AG04449 (cell line): ENCODE measurements around the gene PIAS1.
"Not testable (repeated sequence)": the region's sequence is repeated elsewhere in the genome, so short reads cannot be mapped to it uniquely, and the experiment has no call there.

Experiments
- CTCF ChIA-PET: fragments of 350-600 bp; formaldehyde crosslinking; extraction: SDS; loops from one replicate; lab custom pipeline; 2021; ENCODE audit warnings: antibody characterized with exemption; lab: Yijun Ruan, JAX
- POLR2A ChIA-PET: fragments of 400-600, 350-600 bp; formaldehyde crosslinking; extraction: SDS; loops from one replicate; lab custom pipeline; 2020; ENCODE audit warnings: antibody characterized with exemption, inconsistent platforms; lab: Yijun Ruan, JAX
- DNase-seq: peaks from one replicate; pipeline ENCODE4 v3.0.0-alpha.2; 2010; ENCODE audit warnings: low read depth, low spot score
- H3K4me3 ChIP-seq: 2 replicates; pipeline ENCODE4 v1.5.1; 2011; ENCODE audit warnings: low read depth, mild to moderate bottlenecking, control low read depth, low read length
- CTCF ChIP-seq: IDR thresholded peaks from one replicate; pipeline ENCODE4 v1.5.1; 2011; ENCODE audit warnings: mild to moderate bottlenecking, moderate library complexity, low read length, control low read depth, inconsistent platforms; ENCODE audit not compliant: insufficient read depth; ENCODE audit errors: missing control alignments

PIAS1 gene

GRCh38 chr15:68210409-68210756, 156.3 kb downstream of the PIAS1 start:
- DNase-seq, result no peak
- H3K4me3 ChIP-seq, result no peak overlapping the region
- CTCF ChIA-PET, result interaction anchor here (0.9 to 3.3 kb wide), 21 partner anchors 9 to 777 kb away, joined by 3 to 40 read pairs (median 5); no protein-coding TSS in a partner anchor
- TF ChIP-seq CTCF, result no peak
- POLR2A ChIA-PET, result no interaction called here

GRCh38 chr15:68210821-68211655, 156.9 kb downstream of the PIAS1 start:
- H3K4me3 ChIP-seq, result no peak overlapping the region
- no peak for DNase-seq
- ChIA-PET CTCF (interaction anchor here (0.8 to 3.3 kb wide), 25 partner anchors 9 to 778 kb away, joined by 3 to 40 read pairs (median 5); no protein-coding TSS in a partner anchor), POLR2A (no interaction called here)
- TF ChIP-seq CTCF, result peak; percentile 96

- no peak for DNase-seq
- ChIA-PET CTCF (interaction anchor here (0.6 to 3.3 kb wide), 13 partner anchors 8 to 371 kb away, joined by 3 to 40 read pairs (median 6); no protein-coding TSS in a partner anchor), POLR2A (no interaction called here)
- TF ChIP-seq CTCF, result no peak
- H3K4me3 ChIP-seq, result no peak overlapping the region
These were observed 157.7 kb downstream of the PIAS1 start for GRCh38 chr15:68211656-68212320.

- DNase-seq, H3K4me3 ChIP-seq, POLR2A ChIA-PET: not testable (repeated sequence)
- CTCF ChIA-PET, result interaction anchor here (1.5 kb wide), 1 partner anchor 10 kb away, joined by 3 read pairs; no protein-coding TSS in a partner anchor
These were observed 159.4 kb downstream of the PIAS1 start for GRCh38 chr15:68213491-68213845.

- DNase-seq, result no peak
- ChIA-PET CTCF (interaction anchor here (1.5 to 2.2 kb wide), 2 partner anchors 10 to 13 kb away, joined by 3 to 7 read pairs; no protein-coding TSS in a partner anchor), POLR2A (no interaction called here)
- no peak overlapping the region for H3K4me3 ChIP-seq
- TF ChIP-seq CTCF, result no peak
These were observed 160.1 kb downstream of the PIAS1 start for GRCh38 chr15:68213991-68214837.

GRCh38 chr15:68214838-68215254, 160.7 kb downstream of the PIAS1 start:
- H3K4me3 ChIP-seq, result no peak overlapping the region
- CTCF ChIA-PET, result interaction anchor here (2.2 kb wide), 1 partner anchor 12 kb away, joined by 7 read pairs; no protein-coding TSS in a partner anchor
- DNase-seq, result no peak
- POLR2A ChIA-PET, result no interaction called here
- TF ChIP-seq CTCF, result no peak
